G401.6 (cell line): ENCODE results near the gene MARCHF3.
"Not testable (repeated sequence)": the region's sequence is repeated elsewhere in the genome, so short reads cannot be mapped to it uniquely, and the experiment has no call there.

Source experiments
- FAIRE-seq: peaks from 2 replicates; lab custom pipeline; 2012; peaks lifted over from hg19 to GRCh38; lab: Jason Lieb, UNC

MARCHF3 gene

GRCh38 chr5:126847456-126847820, 182.9 kb downstream of the MARCHF3 start:
- FAIRE-seq = no peak

GRCh38 chr5:126846744-126847455, 183.5 kb downstream of the MARCHF3 start:
- no peak for FAIRE-seq

GRCh38 chr5:126846344-126846743, 184.0 kb downstream of the MARCHF3 start:
- FAIRE-seq = no peak

- not testable (repeated sequence) for FAIRE-seq
These were observed 184.8 kb downstream of the MARCHF3 start for GRCh38 chr5:126845470-126846070.

- FAIRE-seq = not testable (repeated sequence)
These were observed 187.0 kb downstream of the MARCHF3 start for GRCh38 chr5:126843375-126843774.

- not testable (repeated sequence) for FAIRE-seq
These were observed 191.0 kb downstream of the MARCHF3 start for GRCh38 chr5:126839407-126839806.

GRCh38 chr5:126837906-126838539, 192.3 kb downstream of the MARCHF3 start:
- no peak for FAIRE-seq

- FAIRE-seq = no peak
These were observed 193.1 kb downstream of the MARCHF3 start for GRCh38 chr5:126837242-126837641.

- FAIRE-seq = no peak
These were observed 193.6 kb downstream of the MARCHF3 start for GRCh38 chr5:126836778-126837177.

GRCh38 chr5:126831156-126831555, 199.2 kb downstream of the MARCHF3 start:
- no peak for FAIRE-seq

GRCh38 chr5:126830061-126830460, 200.3 kb downstream of the MARCHF3 start:
- no peak for FAIRE-seq

GRCh38 chr5:126829098-126829497, 201.3 kb downstream of the MARCHF3 start:
- no peak for FAIRE-seq

GRCh38 chr5:126826619-126827215, 203.6 kb downstream of the MARCHF3 start:
- no peak for FAIRE-seq

- FAIRE-seq = no peak
These were observed 211.1 kb downstream of the MARCHF3 start for GRCh38 chr5:126819253-126819652.

- FAIRE-seq = no peak
These were observed 211.6 kb downstream of the MARCHF3 start for GRCh38 chr5:126818736-126819135.
